Nephron progenitor cell (in vitro differentiated cells): Measurements from ENCODE around the gene FTO.

Experiments used
- DNase-seq: peaks from one replicate; pipeline ENCODE4 v3.0.0; 2021
- H3K27ac Mint-ChIP-seq: 2 replicates; pipeline ENCODE4 v1.8.0; 2021; ENCODE audit warnings: mild to moderate bottlenecking, moderate library complexity, mixed read lengths
- H3K27me3 Mint-ChIP-seq: 2 replicates; pipeline ENCODE4 v1.8.0; 2021; ENCODE audit warnings: mild to moderate bottlenecking, low read depth, mixed read lengths; ENCODE audit not compliant: poor library complexity
- H3K36me3 Mint-ChIP-seq: 2 replicates; pipeline ENCODE4 v1.8.0; 2021; ENCODE audit warnings: low read depth, mixed read lengths
- H3K4me1 Mint-ChIP-seq: 2 replicates; pipeline ENCODE4 v1.8.0; 2021; ENCODE audit warnings: mixed read lengths
- H3K4me3 Mint-ChIP-seq: 2 replicates; pipeline ENCODE4 v1.8.0; 2021; ENCODE audit warnings: mild to moderate bottlenecking, moderate library complexity, mixed read lengths
- H3K9me3 Mint-ChIP-seq: 2 replicates; pipeline ENCODE4 v1.8.0; 2021; ENCODE audit warnings: mild to moderate bottlenecking, moderate library complexity, mixed read lengths
- CTCF ChIP-seq: fragments of 200-600 bp; sonication (generic); IDR thresholded peaks from 2 replicates; pipeline ENCODE4 v1.5.0; 2021; ENCODE audit warnings: antibody characterized with exemption

FTO gene

GRCh38 chr16:53816211-53816836 lies 112.4 kb downstream of the FTO start:
- no peaks in the 10 kb centered on the region for H3K27me3 Mint-ChIP-seq
- H3K4me1 Mint-ChIP-seq, result no peaks in the 10 kb centered on the region
- DNase-seq, result no peak
- H3K36me3 Mint-ChIP-seq, result peaks cover 33% of the 10 kb centered on the region
- TF ChIP-seq CTCF, result no peak
- H3K27ac Mint-ChIP-seq, result peak overlapping the region; percentile 24
- H3K4me3 Mint-ChIP-seq, result no peak overlapping the region
- no peaks in the 10 kb centered on the region for H3K9me3 Mint-ChIP-seq

DNA sequence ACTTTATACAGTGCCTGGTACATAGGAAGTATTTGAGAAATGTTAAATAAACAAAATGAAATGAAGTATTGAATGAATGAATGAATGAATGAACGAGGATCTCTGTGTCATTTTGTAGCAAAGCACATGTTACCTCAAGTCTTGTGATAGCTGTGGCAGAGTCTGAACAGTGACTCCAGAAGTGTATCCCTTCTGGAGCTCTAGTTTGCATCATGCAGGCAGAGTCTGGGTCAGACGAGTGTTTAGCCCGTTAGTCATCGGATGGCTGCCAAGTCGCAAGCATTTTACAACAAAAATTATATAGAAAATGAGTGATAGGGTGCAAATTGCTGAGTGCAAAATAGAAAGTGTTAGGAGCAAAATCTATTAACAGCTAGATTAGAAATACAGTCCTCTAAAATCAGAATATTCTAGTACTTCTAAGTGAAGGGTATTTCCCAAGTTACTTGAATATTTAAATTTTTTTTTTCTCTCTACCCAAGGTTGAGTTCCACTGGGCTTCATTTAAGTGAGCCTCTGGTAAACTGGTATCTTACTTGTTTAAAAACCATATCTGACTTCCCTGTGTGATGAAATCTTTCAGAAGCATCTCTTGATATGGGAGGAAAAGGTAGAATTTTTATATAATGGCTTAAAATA lies 113.3 kb downstream of the FTO start:
- no peaks in the 10 kb centered on the region for H3K4me1 Mint-ChIP-seq
- H3K4me3 Mint-ChIP-seq, result no peak overlapping the region
- no peak overlapping the region for H3K27ac Mint-ChIP-seq

DNA sequence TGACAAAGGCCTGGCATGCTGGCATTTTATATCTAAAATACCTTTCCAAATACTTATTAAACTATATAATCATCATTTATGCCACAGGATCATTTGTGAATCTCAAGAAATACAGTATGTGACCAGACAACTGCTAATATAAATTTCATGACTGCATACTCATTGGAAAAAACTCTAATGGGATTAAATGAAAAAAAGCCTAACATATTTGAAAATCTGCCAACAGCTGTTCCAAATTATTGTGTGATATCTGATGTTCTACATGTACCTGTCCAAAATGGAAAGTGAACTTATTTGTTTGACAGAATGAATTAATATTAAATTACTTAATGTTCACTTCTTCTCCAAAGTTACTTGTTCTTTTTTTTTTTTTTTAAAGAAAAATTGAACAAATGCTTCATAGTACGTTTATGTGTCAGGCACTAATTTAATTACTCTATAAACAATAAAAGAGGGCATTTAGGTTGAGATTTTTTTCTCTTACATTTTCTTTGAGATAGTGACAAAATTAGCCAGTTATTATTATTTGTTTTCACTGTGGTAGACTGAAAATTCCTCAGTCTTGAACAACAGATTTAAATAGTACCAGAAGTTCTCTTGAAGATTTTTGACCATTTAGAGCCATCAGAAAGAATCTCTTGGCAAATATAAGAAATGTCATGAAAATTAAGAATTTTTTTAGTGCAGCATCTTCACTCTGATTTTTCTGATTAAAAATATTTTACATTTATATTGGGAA lies 114.0 kb downstream of the FTO start:
- Mint-ChIP-seq H3K9me3 (no peaks in the 10 kb centered on the region), H3K27ac (no peak overlapping the region), H3K4me3 (no peak overlapping the region), H3K4me1 (no peaks in the 10 kb centered on the region), H3K27me3 (no peaks in the 10 kb centered on the region), H3K36me3 (peaks cover 29% of the 10 kb centered on the region)
- TF ChIP-seq CTCF, result no peak
- no peak for DNase-seq

More for the DNA sequence above, 113.3 kb downstream of the FTO start:
- no peak for TF ChIP-seq CTCF
- Mint-ChIP-seq H3K36me3 (peaks cover 29% of the 10 kb centered on the region), H3K9me3 (no peaks in the 10 kb centered on the region), H3K27me3 (no peaks in the 10 kb centered on the region)
- DNase-seq, result no peak

GRCh38 chr16:53821487-53821886 lies 117.5 kb downstream of the FTO start:
- no peaks in the 10 kb centered on the region for H3K9me3 Mint-ChIP-seq
- DNase-seq, result no peak
- H3K4me1 Mint-ChIP-seq, result no peaks in the 10 kb centered on the region
- peaks cover 10% of the 10 kb centered on the region for H3K36me3 Mint-ChIP-seq
- H3K27ac Mint-ChIP-seq, result no peak overlapping the region
- no peaks in the 10 kb centered on the region for H3K27me3 Mint-ChIP-seq
- no peak for TF ChIP-seq CTCF
- no peak overlapping the region for H3K4me3 Mint-ChIP-seq

DNA sequence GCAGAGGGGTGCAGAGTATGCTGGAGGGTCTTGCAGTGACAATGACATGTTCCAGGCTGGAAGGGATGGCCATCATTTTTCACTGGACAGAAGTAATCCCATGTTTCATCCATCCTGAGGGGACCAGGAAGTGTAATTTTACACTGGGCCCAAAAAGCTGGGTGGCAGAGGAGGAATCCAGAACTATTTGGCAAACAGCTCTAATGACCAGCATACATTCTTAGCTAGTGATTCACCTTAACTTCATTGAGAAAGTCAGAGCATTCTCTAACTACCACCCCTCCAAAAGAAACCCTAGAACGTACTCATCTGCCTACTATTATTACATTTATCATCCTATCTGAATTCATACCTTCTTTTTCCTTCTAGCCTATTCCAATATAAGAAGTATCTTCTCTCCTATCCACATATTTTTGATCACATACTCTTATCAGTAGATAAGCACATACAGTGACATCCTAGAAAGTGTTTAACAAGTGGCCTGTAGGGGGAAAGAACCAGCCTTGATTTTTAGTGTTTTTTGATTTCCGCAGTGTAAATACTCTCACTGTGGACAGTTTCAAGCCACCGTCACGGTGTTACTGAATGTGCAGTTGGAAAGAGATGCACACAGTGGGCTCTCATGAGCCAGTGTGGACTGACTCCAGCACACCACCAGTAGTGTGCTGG lies 118.1 kb downstream of the FTO start:
- no peak overlapping the region for H3K27ac Mint-ChIP-seq
- H3K27me3 Mint-ChIP-seq, result no peaks in the 10 kb centered on the region
- no peak for DNase-seq
- H3K36me3 Mint-ChIP-seq, result peaks cover 13% of the 10 kb centered on the region
- H3K9me3 Mint-ChIP-seq, result no peaks in the 10 kb centered on the region
- TF ChIP-seq CTCF, result no peak
- no peak overlapping the region for H3K4me3 Mint-ChIP-seq
- H3K4me1 Mint-ChIP-seq, result no peaks in the 10 kb centered on the region
